CD14-positive monocyte (primary cell): ENCODE data around the gene MOB3A. TPM values are rescaled to one million over a fixed set of nuclear protein-coding genes. Genes with fewer than 3 reads are reported as not detected.
A peak's percentile ranks its signal among the peaks of the same experiment; 100 is the strongest.

Source experiments
- DNase-seq, 3 donors: peaks; one replicate each; pipeline ENCODE4 v3.0.0-alpha.2; 2011 to 2022
- H2AFZ ChIP-seq: 2 replicates; pipeline ENCODE4 v1.6.0; 2012; ENCODE audit warnings: mild to moderate bottlenecking, low read depth, low read length, inconsistent platforms; ENCODE audit not compliant: insufficient read depth, poor library complexity, severe bottlenecking
- H3K27ac ChIP-seq, 2 donors: 1 replicate in 1 of 2; 2 replicates in 1 of 2; pipeline ENCODE4 v1.5.1; 2012 to 2013; ENCODE audit warnings: low read length in 2 of 2, control low read depth in 1 of 2, inconsistent platforms in 1 of 2, low read depth in 1 of 2, mild to moderate bottlenecking in 1 of 2
- H3K27me3 ChIP-seq, 2 donors: one replicate each; pipeline versions ENCODE4 v1.6.0 to v1.6.1; 2011 to 2013; ENCODE audit warnings: low read length in 2 of 2; ENCODE audit not compliant: control insufficient read depth in 2 of 2, insufficient read depth in 2 of 2
- H3K36me3 ChIP-seq, 2 donors: replicated peaks in 1 of 2; 1 replicate in 1 of 2; 2 replicates in 1 of 2; pipeline versions ENCODE4 v1.5.1 to v1.6.1; 2012 to 2013; ENCODE audit warnings: low read length in 2 of 2, control low read depth in 1 of 2, inconsistent platforms in 1 of 2, mild to moderate bottlenecking in 1 of 2; ENCODE audit not compliant: insufficient read depth in 2 of 2, control insufficient read depth in 1 of 2
- H3K4me1 ChIP-seq, 2 donors: 1 replicate in 1 of 2; 2 replicates in 1 of 2; pipeline versions ENCODE4 v1.5.1 to v1.6.1; 2012 to 2013; ENCODE audit warnings: low read length in 2 of 2, control low read depth in 1 of 2, inconsistent platforms in 1 of 2, mild to moderate bottlenecking in 1 of 2, moderate library complexity in 1 of 2; ENCODE audit not compliant: insufficient read depth in 2 of 2, control insufficient read depth in 1 of 2
- H3K4me2 ChIP-seq: replicated peaks from 2 replicates; pipeline ENCODE3; 2012; ENCODE audit warnings: low read length, moderate library complexity, mild to moderate bottlenecking; ENCODE audit not compliant: poor library complexity, severe bottlenecking; ENCODE audit errors: extremely low read depth
- H3K4me3 ChIP-seq, 3 experiments: fragments of 200-600 bp in 1 of 3; sonication (generic) in 1 of 3; replicated peaks in 1 of 3; 1 replicate in 2 of 3; 2 replicates in 1 of 3; pipeline ENCODE4 v1.5.1; 2011 to 2013; ENCODE audit warnings: low read length in 3 of 3, mild to moderate bottlenecking in 3 of 3, control low read depth in 2 of 3, low read depth in 2 of 3, inconsistent platforms in 1 of 3, moderate library complexity in 1 of 3
- H3K79me2 ChIP-seq: 2 replicates; pipeline ENCODE4 v1.6.0; 2012; ENCODE audit warnings: mild to moderate bottlenecking, control low read depth, inconsistent platforms, low read length, moderate library complexity; ENCODE audit not compliant: insufficient read depth
- H3K9ac ChIP-seq: 2 replicates; pipeline ENCODE4 v1.6.0; 2017; ENCODE audit warnings: low read length, mild to moderate bottlenecking; ENCODE audit not compliant: insufficient read depth, poor library complexity, severe bottlenecking
- H3K9me3 ChIP-seq, 2 donors: replicated peaks in 1 of 2; 1 replicate in 1 of 2; 2 replicates in 1 of 2; pipeline versions ENCODE4 v1.5.1 to v1.6.1; 2012 to 2013; ENCODE audit warnings: low read length in 2 of 2, control low read depth in 1 of 2; ENCODE audit not compliant: control insufficient read depth in 1 of 2, insufficient read depth in 1 of 2
- H4K20me1 ChIP-seq: 2 replicates; pipeline ENCODE4 v1.6.0; 2012; ENCODE audit warnings: mild to moderate bottlenecking, low read length, control low read depth, moderate library complexity; ENCODE audit not compliant: insufficient read depth
- H3K27ac Mint-ChIP-seq, 7 donors: one replicate each; pipeline ENCODE4 v1.8.0; 2020; ENCODE audit warnings: mild to moderate bottlenecking in 7 of 7, mixed read lengths in 7 of 7, moderate library complexity in 6 of 7, inconsistent platforms in 2 of 7
- H3K27me3 Mint-ChIP-seq, 3 donors: one replicate each; pipeline ENCODE4 v1.8.0; 2021 to 2022; ENCODE audit warnings: low read depth in 3 of 3, mild to moderate bottlenecking in 3 of 3, mixed read lengths in 3 of 3, moderate library complexity in 3 of 3, inconsistent platforms in 1 of 3
- H3K36me3 Mint-ChIP-seq, 2 donors: one replicate each; pipeline ENCODE4 v1.8.0; 2020; ENCODE audit warnings: mixed read lengths in 2 of 2, inconsistent platforms in 1 of 2, mild to moderate bottlenecking in 1 of 2
- H3K4me1 Mint-ChIP-seq: one replicate; pipeline ENCODE4 v1.8.0; 2020; ENCODE audit warnings: mild to moderate bottlenecking, mixed read lengths
- H3K4me3 Mint-ChIP-seq, 2 donors: one replicate each; pipeline ENCODE4 v1.8.0; 2020; ENCODE audit warnings: mild to moderate bottlenecking in 2 of 2, mixed read lengths in 2 of 2, moderate library complexity in 1 of 2
- H3K9me3 Mint-ChIP-seq, 7 donors: one replicate each; pipeline ENCODE4 v1.8.0; 2020 to 2022; ENCODE audit warnings: mixed read lengths in 7 of 7, mild to moderate bottlenecking in 6 of 7, moderate library complexity in 6 of 7, inconsistent platforms in 2 of 7
- CTCF ChIP-seq: fragments of 200-600 bp; IDR thresholded peaks from one replicate; pipeline ENCODE4 v1.8.0; 2022; ENCODE audit warnings: antibody characterized with exemption, mild to moderate bottlenecking
- WGBS: methylation state at CpG from one replicate; pipeline ENCODE4 v1.1.5; 2013; ENCODE audit warnings: missing lambda C conversion rate; ENCODE audit not compliant: insufficient coverage; 5-methylcytosine and 5-hydroxymethylcytosine counted together
- intact Hi-C, 2 donors: fragments of 100-400 bp; cut with micrococcal nuclease; formaldehyde crosslinking; loops; one replicate each; pipeline versions ENCODE4 v1.15.0 to v1.15.1; 2023
- polyA plus RNA-seq, 3 donors: library from polyadenylated mRNA; depleted of rRNA in 1 of 3; unstranded in 2 of 3; stranded (reverse) in 1 of 3; fragments of 300-500 nt in 2 of 3; fragments of >200 nt in 1 of 3; fragmentation: Illumina TruSeq in 2 of 3; gene quantifications; 1 replicate in 2 of 3; 2 replicates in 1 of 3; pipeline ENCODE4 v1.2.3, GENCODE V29; 2012 to 2021

Gene MOB3A
- polyA plus RNA-seq, 3 donors, result 60.5 to 179 (median 96.3) TPM

- Mint-ChIP-seq H3K36me3 (peaks cover 72 to 97% of the 10 kb centered on the region in 2 donors), H3K4me3 (no peak overlapping the region), H3K9me3 (peaks cover 5 to 15% (median 12%) of the 10 kb centered on the region in 7 donors), H3K27me3 (peaks cover 0 to 3% (median 2%) of the 10 kb centered on the region in 3 donors), H3K27ac (no peak overlapping the region), H3K4me1 (no peaks in the 10 kb centered on the region)
- Histone ChIP-seq H3K79me2 (peaks cover 11% of the 10 kb centered on the region), H3K9me3 (peaks cover 10 to 21% of the 10 kb centered on the region in 2 donors), H3K27me3 (no peaks in the 10 kb centered on the region), H3K4me2 (no peak overlapping the region), H3K36me3 (peaks cover 90 to 99% of the 10 kb centered on the region in 2 donors), H3K4me1 (no peaks in the 10 kb centered on the region), H3K27ac (no peak overlapping the region), H2AFZ (no peak overlapping the region), H3K9ac (no peak overlapping the region), H3K4me3 (no peak overlapping the region), H4K20me1 (peaks cover 57% of the 10 kb centered on the region)
- no peak for TF ChIP-seq CTCF
- DNase-seq, result no peak
- intact Hi-C loops, result no loop called here
- WGBS, result 95% methylated on average over 27 of the region's 31 CpGs
These were observed 13.1 kb upstream of the MOB3A start for GRCh38 chr19:2109046-2109864.

DNA sequence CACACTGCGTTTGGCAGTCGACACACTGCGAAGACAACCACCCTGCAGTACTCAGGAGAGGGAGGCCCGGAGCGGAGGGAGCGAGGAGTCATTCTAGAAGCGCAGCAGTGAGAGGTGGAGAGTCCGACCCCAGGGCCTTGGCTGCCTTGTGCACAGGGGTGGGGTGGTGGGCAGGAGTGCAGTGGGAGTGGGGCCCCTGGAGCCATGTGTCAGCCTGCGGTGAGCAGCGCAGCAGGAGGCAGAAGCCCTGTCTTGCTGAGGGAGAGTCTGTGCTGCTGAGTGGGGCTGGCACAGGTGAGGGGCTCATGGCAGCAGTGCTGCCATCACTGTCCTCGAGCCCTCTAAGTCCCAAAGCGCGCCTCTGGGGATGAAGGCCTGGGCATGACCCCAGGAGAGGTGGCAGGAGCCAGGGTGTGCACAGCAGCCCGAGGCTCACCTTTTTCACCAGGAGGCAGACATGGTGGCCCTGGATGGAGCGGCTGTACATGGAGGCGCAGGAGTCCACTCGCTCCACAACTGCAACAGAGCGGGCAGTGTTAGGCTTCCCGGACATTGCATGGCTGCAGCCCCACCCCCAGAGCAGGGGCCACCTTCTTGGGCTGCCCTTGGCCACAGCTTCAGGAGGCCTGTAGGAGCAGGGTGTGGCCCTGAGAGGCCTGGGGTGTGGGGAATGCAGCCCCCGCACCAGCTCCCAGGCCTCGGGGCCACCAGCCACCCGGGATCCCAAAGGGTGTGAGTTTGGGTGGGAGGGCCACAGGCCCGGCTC lies 12.3 kb upstream of the MOB3A start:
- Histone ChIP-seq H2AFZ (no peak overlapping the region), H3K79me2 (peaks cover 19% of the 10 kb centered on the region), H3K36me3 (peaks cover 83 to 99% of the 10 kb centered on the region in 2 donors), H3K9me3 (peaks cover 10 to 21% of the 10 kb centered on the region in 2 donors), H3K4me1 (no peaks in the 10 kb centered on the region), H3K4me2 (no peak overlapping the region), H3K9ac (no peak overlapping the region), H3K27me3 (no peaks in the 10 kb centered on the region), H4K20me1 (peaks cover 61% of the 10 kb centered on the region), H3K27ac (no peak overlapping the region), H3K4me3 (no peak overlapping the region)
- DNase-seq, result no peak
- Mint-ChIP-seq H3K27me3 (peaks cover 0 to 3% (median 2%) of the 10 kb centered on the region in 3 donors), H3K9me3 (peaks cover 5 to 15% (median 12%) of the 10 kb centered on the region in 7 donors), H3K27ac (peak overlapping the region in 2 of 7 donors; percentile 0 to 50), H3K4me3 (no peak overlapping the region), H3K4me1 (no peaks in the 10 kb centered on the region), H3K36me3 (peaks cover 72 to 97% of the 10 kb centered on the region in 2 donors)
- intact Hi-C loops, result no loop called here
- 98% methylated on average over 19 of the region's 23 CpGs for WGBS
- TF ChIP-seq CTCF, result no peak
